ENCODE data around the gene TP53I13. TPM values are rescaled to one million over a fixed set of nuclear protein-coding genes. Genes with fewer than 3 reads are reported as not detected.

TP53I13 gene
- total RNA-seq, 1 donor from 2014 or later, result 62.7 TPM

GRCh38 chr17:29615492-29616299, 47.2 kb downstream of the TP53I13 start:
- no peaks in the 10 kb centered on the region for H3K9me3 ChIP-seq
- H3K27ac ChIP-seq, result peak overlapping the region; percentile 69
- DNase-seq (peak; percentile 89), ATAC-seq (peak; percentile 82 to 83)
- H3K4me1 ChIP-seq, result peaks cover 57% of the 10 kb centered on the region
- H3K36me3 ChIP-seq, result no peaks in the 10 kb centered on the region
- peaks cover 11% of the 10 kb centered on the region for H3K27me3 ChIP-seq (ENCODE audit: low read depth)
- intact Hi-C loops (cut with DNase I), result no loop called here
- no peak for TF ChIP-seq CTCF (IDR thresholded peaks at IDR 0.05)
- peak overlapping the region; percentile 53 for H3K4me3 ChIP-seq

- ATAC-seq (no peak), DNase-seq (no peak)
- peaks cover 57% of the 10 kb centered on the region for H3K4me1 ChIP-seq
- peak overlapping the region; percentile 53 for H3K4me3 ChIP-seq
- peak overlapping the region; percentile 69 for H3K27ac ChIP-seq
- intact Hi-C loops (cut with DNase I), result no loop called here
- no peaks in the 10 kb centered on the region for H3K36me3 ChIP-seq
- H3K9me3 ChIP-seq, result no peaks in the 10 kb centered on the region
- H3K27me3 ChIP-seq (ENCODE audit: low read depth), result peaks cover 11% of the 10 kb centered on the region
- no peak for TF ChIP-seq CTCF (IDR thresholded peaks at IDR 0.05)
These were observed 48.0 kb downstream of the TP53I13 start for GRCh38 chr17:29616300-29617048.

- peak; percentile 65 for TF ChIP-seq CTCF (IDR thresholded peaks at IDR 0.05)
- Histone ChIP-seq H3K27ac (peak overlapping the region; percentile 33), H3K36me3 (no peaks in the 10 kb centered on the region), H3K4me1 (peaks cover 62% of the 10 kb centered on the region), H3K27me3 (ENCODE audit: low read depth) (peaks cover 11% of the 10 kb centered on the region), H3K9me3 (no peaks in the 10 kb centered on the region), H3K4me3 (peak overlapping the region; percentile 53)
- ATAC-seq (peak; percentile 69 to 78), DNase-seq (peak; percentile 88)
- intact Hi-C loops (cut with DNase I), result no loop called here
These were observed 48.6 kb downstream of the TP53I13 start for GRCh38 chr17:29617125-29617480.

GRCh38 chr17:29617481-29618271, 49.2 kb downstream of the TP53I13 start:
- Histone ChIP-seq H3K27me3 (ENCODE audit: low read depth) (peaks cover 11% of the 10 kb centered on the region), H3K9me3 (no peaks in the 10 kb centered on the region), H3K27ac (peak overlapping the region; percentile 61), H3K4me1 (peaks cover 67% of the 10 kb centered on the region), H3K4me3 (peak overlapping the region; percentile 53), H3K36me3 (no peaks in the 10 kb centered on the region)
- peak; percentile 74 to 78 for ATAC-seq
- intact Hi-C loops (cut with DNase I), result no loop called here
- DNase-seq, result peak; percentile 92
- peak; percentile 83 for TF ChIP-seq CTCF (IDR thresholded peaks at IDR 0.05)

Measured in lower lobe of right lung (tissue), 2 donors.